Measurements from ENCODE around the gene GPRIN3.

Gene GPRIN3

DNA sequence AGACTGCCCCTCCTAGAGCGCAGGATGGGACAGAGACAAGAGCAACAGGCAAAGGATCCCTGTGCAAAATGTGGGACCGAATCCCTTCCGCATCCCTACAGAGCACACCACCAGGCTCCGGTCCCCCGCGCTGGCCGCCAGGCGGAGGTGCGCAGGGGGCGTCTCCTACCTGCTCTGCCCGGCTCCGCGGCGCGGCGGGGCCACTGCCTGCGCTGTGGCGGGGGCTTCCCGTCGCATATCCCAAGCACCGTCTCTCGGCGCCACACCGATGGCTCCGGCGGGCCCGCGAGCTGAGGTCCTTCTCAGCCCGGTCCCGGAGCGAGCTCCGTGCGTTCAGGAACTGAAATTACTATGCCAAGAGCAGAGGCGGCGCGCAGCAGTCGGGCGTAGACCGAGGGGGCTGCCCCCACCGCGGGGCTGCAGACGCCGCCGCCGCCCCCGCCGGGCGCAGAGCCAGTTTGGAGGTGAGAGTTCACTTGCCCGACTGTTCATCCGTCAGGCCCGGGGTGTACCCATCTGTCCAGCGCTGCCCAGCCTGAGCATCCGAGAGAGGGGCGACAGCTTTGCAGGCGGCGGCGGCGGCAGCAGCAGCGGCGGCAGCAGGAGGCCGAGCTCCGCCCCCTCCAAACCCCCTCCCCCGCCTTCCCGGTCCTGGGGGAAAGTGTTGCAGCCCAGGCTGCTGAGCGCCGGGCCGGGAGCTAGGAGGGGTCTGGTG, at the start of gene GPRIN3 (continued):
- TF ChIP-seq ZNF701 (tag by site-specific recombination; IDR thresholded peaks at IDR 0.05) (no peak), ZNF561 (tag by site-specific recombination; IDR thresholded peaks at IDR 0.05; ENCODE audit: borderline replicate concordance) (peak; percentile 52; the same call in 1 of the 2 replicates), MYNN (tag by site-specific recombination; IDR thresholded peaks at IDR 0.05; ENCODE audit: borderline replicate concordance) (no peak), ZNF629 (tag by site-specific recombination; IDR thresholded peaks at IDR 0.05) (0 out of 2 replicates have a peak, but pooled peaks have one; percentile 12), ZFHX2 (tag by site-specific recombination; conservative IDR thresholded peaks at IDR 0.05) (peak; percentile 66), ZNF600 (tag by site-specific recombination; IDR thresholded peaks at IDR 0.05) (peak; percentile 60), ZBTB48 (tag by site-specific recombination; IDR thresholded peaks at IDR 0.05) (peak; percentile 73), IKZF3 (tag by site-specific recombination; IDR thresholded peaks at IDR 0.05) (no peak), KLF10 (tag by site-specific recombination; IDR thresholded peaks at IDR 0.05) (no peak), YY1 (tag by site-specific recombination; IDR thresholded peaks at IDR 0.05) (no peak), ZNF335 (tag by site-specific recombination; conservative IDR thresholded peaks at IDR 0.05) (peak; percentile 91), ZNF596 (tag by site-specific recombination; IDR thresholded peaks at IDR 0.05) (0 out of 2 replicates have a peak, but pooled peaks have one; percentile 25), MZF1 (tag by site-specific recombination; IDR thresholded peaks at IDR 0.05; ENCODE audit: borderline replicate concordance) (peak; percentile 58; the same call in 1 of the 2 replicates), ZNF214 (tag by site-specific recombination; IDR thresholded peaks at IDR 0.05; ENCODE audit: borderline replicate concordance) (no peak), HOXA7 (CRISPR knock-in tag; IDR thresholded peaks at IDR 0.05; ENCODE audit: borderline replicate concordance) (no peak), SP3 (tag by site-specific recombination; IDR thresholded peaks at IDR 0.05) (peak; percentile 27; the same call in 1 of the 2 replicates)
- TF ChIP-seq, protein P1, sequence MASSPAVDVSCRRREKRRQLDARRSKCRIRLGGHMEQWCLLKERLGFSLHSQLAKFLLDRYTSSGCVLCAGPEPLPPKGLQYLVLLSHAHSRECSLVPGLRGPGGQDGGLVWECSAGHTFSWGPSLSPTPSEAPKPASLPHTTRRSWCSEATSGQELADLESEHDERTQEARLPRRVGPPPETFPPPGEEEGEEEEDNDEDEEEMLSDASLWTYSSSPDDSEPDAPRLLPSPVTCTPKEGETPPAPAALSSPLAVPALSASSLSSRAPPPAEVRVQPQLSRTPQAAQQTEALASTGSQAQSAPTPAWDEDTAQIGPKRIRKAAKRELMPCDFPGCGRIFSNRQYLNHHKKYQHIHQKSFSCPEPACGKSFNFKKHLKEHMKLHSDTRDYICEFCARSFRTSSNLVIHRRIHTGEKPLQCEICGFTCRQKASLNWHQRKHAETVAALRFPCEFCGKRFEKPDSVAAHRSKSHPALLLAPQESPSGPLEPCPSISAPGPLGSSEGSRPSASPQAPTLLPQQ (tag by site-specific recombination; IDR thresholded peaks at IDR 0.05) = peak; percentile 49; the same call in 1 of the 2 replicates
- TF ChIP-seq, protein P2, sequence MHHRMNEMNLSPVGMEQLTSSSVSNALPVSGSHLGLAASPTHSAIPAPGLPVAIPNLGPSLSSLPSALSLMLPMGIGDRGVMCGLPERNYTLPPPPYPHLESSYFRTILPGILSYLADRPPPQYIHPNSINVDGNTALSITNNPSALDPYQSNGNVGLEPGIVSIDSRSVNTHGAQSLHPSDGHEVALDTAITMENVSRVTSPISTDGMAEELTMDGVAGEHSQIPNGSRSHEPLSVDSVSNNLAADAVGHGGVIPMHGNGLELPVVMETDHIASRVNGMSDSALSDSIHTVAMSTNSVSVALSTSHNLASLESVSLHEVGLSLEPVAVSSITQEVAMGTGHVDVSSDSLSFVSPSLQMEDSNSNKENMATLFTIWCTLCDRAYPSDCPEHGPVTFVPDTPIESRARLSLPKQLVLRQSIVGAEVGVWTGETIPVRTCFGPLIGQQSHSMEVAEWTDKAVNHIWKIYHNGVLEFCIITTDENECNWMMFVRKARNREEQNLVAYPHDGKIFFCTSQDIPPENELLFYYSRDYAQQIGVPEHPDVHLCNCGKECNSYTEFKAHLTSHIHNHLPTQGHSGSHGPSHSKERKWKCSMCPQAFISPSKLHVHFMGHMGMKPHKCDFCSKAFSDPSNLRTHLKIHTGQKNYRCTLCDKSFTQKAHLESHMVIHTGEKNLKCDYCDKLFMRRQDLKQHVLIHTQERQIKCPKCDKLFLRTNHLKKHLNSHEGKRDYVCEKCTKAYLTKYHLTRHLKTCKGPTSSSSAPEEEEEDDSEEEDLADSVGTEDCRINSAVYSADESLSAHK (tag by site-specific recombination; IDR thresholded peaks at IDR 0.05) = no peak
- TF ChIP-seq, protein P3, sequence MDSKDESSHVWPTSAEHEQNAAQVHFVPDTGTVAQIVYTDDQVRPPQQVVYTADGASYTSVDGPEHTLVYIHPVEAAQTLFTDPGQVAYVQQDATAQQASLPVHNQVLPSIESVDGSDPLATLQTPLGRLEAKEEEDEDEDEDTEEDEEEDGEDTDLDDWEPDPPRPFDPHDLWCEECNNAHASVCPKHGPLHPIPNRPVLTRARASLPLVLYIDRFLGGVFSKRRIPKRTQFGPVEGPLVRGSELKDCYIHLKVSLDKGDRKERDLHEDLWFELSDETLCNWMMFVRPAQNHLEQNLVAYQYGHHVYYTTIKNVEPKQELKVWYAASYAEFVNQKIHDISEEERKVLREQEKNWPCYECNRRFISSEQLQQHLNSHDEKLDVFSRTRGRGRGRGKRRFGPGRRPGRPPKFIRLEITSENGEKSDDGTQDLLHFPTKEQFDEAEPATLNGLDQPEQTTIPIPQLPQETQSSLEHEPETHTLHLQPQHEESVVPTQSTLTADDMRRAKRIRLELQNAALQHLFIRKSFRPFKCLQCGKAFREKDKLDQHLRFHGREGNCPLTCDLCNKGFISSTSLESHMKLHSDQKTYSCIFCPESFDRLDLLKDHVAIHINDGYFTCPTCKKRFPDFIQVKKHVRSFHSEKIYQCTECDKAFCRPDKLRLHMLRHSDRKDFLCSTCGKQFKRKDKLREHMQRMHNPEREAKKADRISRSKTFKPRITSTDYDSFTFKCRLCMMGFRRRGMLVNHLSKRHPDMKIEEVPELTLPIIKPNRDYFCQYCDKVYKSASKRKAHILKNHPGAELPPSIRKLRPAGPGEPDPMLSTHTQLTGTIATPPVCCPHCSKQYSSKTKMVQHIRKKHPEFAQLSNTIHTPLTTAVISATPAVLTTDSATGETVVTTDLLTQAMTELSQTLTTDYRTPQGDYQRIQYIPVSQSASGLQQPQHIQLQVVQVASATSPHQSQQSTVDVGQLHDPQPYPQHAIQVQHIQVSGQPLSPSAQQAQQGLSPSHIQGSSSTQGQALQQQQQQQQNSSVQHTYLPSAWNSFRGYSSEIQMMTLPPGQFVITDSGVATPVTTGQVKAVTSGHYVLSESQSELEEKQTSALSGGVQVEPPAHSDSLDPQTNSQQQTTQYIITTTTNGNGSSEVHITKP (tag by site-specific recombination; IDR thresholded peaks at IDR 0.05) = peak; percentile 17; the same call in 1 of the 2 replicates
- TF ChIP-seq, protein P4, sequence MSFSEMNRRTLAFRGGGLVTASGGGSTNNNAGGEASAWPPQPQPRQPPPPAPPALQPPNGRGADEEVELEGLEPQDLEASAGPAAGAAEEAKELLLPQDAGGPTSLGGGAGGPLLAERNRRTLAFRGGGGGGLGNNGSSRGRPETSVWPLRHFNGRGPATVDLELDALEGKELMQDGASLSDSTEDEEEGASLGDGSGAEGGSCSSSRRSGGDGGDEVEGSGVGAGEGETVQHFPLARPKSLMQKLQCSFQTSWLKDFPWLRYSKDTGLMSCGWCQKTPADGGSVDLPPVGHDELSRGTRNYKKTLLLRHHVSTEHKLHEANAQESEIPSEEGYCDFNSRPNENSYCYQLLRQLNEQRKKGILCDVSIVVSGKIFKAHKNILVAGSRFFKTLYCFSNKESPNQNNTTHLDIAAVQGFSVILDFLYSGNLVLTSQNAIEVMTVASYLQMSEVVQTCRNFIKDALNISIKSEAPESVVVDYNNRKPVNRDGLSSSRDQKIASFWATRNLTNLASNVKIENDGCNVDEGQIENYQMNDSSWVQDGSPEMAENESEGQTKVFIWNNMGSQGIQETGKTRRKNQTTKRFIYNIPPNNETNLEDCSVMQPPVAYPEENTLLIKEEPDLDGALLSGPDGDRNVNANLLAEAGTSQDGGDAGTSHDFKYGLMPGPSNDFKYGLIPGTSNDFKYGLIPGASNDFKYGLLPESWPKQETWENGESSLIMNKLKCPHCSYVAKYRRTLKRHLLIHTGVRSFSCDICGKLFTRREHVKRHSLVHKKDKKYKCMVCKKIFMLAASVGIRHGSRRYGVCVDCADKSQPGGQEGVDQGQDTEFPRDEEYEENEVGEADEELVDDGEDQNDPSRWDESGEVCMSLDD (tag by site-specific recombination; IDR thresholded peaks at IDR 0.05) = no peak
- TF ChIP-seq, protein P5, sequence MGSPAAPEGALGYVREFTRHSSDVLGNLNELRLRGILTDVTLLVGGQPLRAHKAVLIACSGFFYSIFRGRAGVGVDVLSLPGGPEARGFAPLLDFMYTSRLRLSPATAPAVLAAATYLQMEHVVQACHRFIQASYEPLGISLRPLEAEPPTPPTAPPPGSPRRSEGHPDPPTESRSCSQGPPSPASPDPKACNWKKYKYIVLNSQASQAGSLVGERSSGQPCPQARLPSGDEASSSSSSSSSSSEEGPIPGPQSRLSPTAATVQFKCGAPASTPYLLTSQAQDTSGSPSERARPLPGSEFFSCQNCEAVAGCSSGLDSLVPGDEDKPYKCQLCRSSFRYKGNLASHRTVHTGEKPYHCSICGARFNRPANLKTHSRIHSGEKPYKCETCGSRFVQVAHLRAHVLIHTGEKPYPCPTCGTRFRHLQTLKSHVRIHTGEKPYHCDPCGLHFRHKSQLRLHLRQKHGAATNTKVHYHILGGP (tag by site-specific recombination; IDR thresholded peaks at IDR 0.05) = no peak
- TF ChIP-seq, protein P6, sequence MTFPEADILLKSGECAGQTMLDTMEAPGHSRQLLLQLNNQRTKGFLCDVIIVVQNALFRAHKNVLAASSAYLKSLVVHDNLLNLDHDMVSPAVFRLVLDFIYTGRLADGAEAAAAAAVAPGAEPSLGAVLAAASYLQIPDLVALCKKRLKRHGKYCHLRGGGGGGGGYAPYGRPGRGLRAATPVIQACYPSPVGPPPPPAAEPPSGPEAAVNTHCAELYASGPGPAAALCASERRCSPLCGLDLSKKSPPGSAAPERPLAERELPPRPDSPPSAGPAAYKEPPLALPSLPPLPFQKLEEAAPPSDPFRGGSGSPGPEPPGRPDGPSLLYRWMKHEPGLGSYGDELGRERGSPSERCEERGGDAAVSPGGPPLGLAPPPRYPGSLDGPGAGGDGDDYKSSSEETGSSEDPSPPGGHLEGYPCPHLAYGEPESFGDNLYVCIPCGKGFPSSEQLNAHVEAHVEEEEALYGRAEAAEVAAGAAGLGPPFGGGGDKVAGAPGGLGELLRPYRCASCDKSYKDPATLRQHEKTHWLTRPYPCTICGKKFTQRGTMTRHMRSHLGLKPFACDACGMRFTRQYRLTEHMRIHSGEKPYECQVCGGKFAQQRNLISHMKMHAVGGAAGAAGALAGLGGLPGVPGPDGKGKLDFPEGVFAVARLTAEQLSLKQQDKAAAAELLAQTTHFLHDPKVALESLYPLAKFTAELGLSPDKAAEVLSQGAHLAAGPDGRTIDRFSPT (tag by site-specific recombination; IDR thresholded peaks at IDR 0.05) = peak; percentile 27; the same call in 1 of the 2 replicates

All from HEK293 (cell line).